Measurements from ENCODE around the gene JAZF1. TPM values are rescaled to one million over a fixed set of nuclear protein-coding genes. Genes with fewer than 3 reads are reported as not detected.

The JAZF1 gene
- total RNA-seq, 1 donor from 2014 or later = 29.4 TPM

- no peak for DNase-seq
- Histone ChIP-seq H3K27me3 (ENCODE audit: low read depth) (no peaks in the 10 kb centered on the region), H3K27ac (replicated peaks) (no peak overlapping the region), H3K36me3 (no peaks in the 10 kb centered on the region), H3K4me3 (no peak overlapping the region), H3K4me1 (peaks cover 5% of the 10 kb centered on the region), H3K9me3 (replicated peaks) (peaks cover 5% of the 10 kb centered on the region)
- intact Hi-C loops (cut with micrococcal nuclease) = no loop called here
- no peak for TF ChIP-seq CTCF (IDR thresholded peaks at IDR 0.05; ENCODE audit: borderline replicate concordance)
These were observed 208.3 kb downstream of the JAZF1 start for GRCh38 chr7:27972276-27972675.

- no peak for DNase-seq
- Histone ChIP-seq H3K36me3 (no peaks in the 10 kb centered on the region), H3K4me3 (no peak overlapping the region), H3K9me3 (replicated peaks) (no peaks in the 10 kb centered on the region), H3K27me3 (ENCODE audit: low read depth) (no peaks in the 10 kb centered on the region), H3K4me1 (peaks cover 11% of the 10 kb centered on the region), H3K27ac (replicated peaks) (no peak overlapping the region)
- no peak for TF ChIP-seq CTCF (IDR thresholded peaks at IDR 0.05; ENCODE audit: borderline replicate concordance)
- intact Hi-C loops (cut with micrococcal nuclease) = no loop called here
These were observed 209.3 kb downstream of the JAZF1 start for GRCh38 chr7:27971171-27971812.

- Histone ChIP-seq H3K4me3 (no peak overlapping the region), H3K9me3 (replicated peaks) (no peaks in the 10 kb centered on the region)
- intact Hi-C loops (cut with micrococcal nuclease) = no loop called here
These were observed 210.2 kb downstream of the JAZF1 start for GRCh38 chr7:27970350-27970749.

DNA sequence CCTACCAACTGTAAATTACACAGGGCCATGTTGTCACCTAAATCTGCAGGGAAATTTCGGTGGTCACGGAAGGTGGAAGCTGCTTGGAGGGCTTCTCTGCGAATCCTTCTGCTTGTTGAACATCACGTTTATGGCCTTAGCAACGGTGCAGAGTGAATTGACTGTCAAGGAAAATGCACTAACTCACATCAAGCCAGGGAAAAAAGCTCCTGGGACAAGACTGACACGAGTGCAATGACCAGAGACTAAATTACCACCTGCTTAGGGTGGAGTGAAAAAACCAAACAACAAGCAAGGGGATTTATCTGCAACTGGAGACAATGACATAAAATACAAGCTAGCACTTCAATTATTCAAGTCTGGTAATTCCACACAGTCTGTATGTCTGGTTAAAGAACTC is 211.2 kb downstream of the JAZF1 start:
- Histone ChIP-seq H3K27ac (replicated peaks) (no peak overlapping the region), H3K9me3 (replicated peaks) (no peaks in the 10 kb centered on the region), H3K27me3 (ENCODE audit: low read depth) (no peaks in the 10 kb centered on the region), H3K36me3 (no peaks in the 10 kb centered on the region), H3K4me1 (peaks cover 11% of the 10 kb centered on the region), H3K4me3 (no peak overlapping the region)
- no peak for TF ChIP-seq CTCF (IDR thresholded peaks at IDR 0.05; ENCODE audit: borderline replicate concordance)
- intact Hi-C loops (cut with micrococcal nuclease) = no loop called here
- no peak for DNase-seq

More at GRCh38 chr7:27970350-27970749, 210.2 kb downstream of the JAZF1 start:
- no peaks in the 10 kb centered on the region for H3K27me3 ChIP-seq (ENCODE audit: low read depth)
- no peaks in the 10 kb centered on the region for H3K36me3 ChIP-seq
- H3K4me1 ChIP-seq = peaks cover 13% of the 10 kb centered on the region
- TF ChIP-seq CTCF (IDR thresholded peaks at IDR 0.05; ENCODE audit: borderline replicate concordance) = no peak
- DNase-seq = no peak
- H3K27ac ChIP-seq (replicated peaks) = no peak overlapping the region

GRCh38 chr7:27967639-27968038 is 213.0 kb downstream of the JAZF1 start:
- H3K4me1 ChIP-seq = peaks cover 13% of the 10 kb centered on the region
- no peak for TF ChIP-seq CTCF (IDR thresholded peaks at IDR 0.05; ENCODE audit: borderline replicate concordance)
- no peak for DNase-seq
- H3K36me3 ChIP-seq = no peaks in the 10 kb centered on the region
- no peak overlapping the region for H3K27ac ChIP-seq (replicated peaks)
- H3K9me3 ChIP-seq (replicated peaks) = no peaks in the 10 kb centered on the region
- H3K27me3 ChIP-seq (ENCODE audit: low read depth) = no peaks in the 10 kb centered on the region
- H3K4me3 ChIP-seq = no peak overlapping the region
- intact Hi-C loops (cut with micrococcal nuclease) = no loop called here

Data from left ventricle myocardium inferior (tissue), 1 donor.